Measurements from ENCODE around the gene MT1X.
"Not testable (repeated sequence)": the region's sequence is repeated elsewhere in the genome, so short reads cannot be mapped to it uniquely, and the experiment has no call there.

The MT1X gene

DNA sequence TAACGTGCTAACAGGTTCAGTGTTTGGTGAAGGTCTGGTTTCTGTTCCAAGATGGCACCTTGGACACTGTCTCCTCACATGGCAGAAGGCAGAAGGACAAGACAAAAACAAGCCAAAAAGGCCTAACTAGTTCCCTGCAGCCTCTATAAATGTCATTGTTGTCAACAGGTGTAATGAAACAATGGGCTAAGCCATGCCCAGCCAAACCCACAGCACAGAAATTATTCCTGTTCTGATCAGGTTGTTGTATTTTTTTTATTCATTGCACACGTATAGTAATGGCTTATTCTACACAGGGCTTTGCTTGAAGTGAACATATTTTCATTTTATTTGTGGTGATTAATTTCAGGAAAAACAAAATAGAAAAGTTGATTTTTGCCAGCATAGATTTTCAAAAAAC lies 31.5 kb downstream of the MT1X start:
- no peak for DNase-seq

- DNase-seq: no peak
Measured at GRCh38 chr16:56715126-56715525, 32.9 kb downstream of the MT1X start.

- no peak for DNase-seq
Measured at GRCh38 chr16:56716761-56717160, 34.5 kb downstream of the MT1X start.

GRCh38 chr16:56717532-56717931 lies 35.3 kb downstream of the MT1X start:
- not testable (repeated sequence) for DNase-seq

DNA sequence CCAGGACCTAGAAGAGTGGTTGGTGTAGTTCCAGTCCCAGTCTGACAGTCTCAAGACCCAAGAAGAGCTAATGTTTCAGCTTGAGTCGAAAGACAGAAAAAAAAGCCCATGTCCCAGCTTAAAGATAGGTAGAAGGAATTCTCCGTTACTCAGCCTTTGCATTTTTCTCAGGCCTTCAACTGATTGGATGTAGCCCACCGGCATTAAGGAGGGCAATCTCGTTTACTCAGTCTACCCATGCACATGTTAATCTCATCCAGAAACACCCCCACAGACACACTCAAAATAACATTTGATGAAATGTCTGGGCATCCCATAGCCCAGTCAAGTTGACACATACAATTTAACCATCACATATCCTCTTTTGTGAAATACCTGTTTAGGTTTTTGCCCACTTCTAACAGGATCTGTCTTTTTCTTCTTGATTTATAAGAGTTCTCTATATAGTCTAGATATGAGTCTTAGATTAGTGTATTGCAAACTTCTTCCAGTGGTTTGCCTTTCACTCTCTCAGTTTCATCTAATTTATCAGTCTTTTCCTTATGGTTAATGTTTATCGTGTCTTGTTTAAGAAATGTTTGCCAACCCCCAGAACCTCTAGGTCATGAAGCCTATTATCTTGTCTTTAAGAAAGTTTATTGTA lies 40.1 kb downstream of the MT1X start:
- no peak for DNase-seq

DNA sequence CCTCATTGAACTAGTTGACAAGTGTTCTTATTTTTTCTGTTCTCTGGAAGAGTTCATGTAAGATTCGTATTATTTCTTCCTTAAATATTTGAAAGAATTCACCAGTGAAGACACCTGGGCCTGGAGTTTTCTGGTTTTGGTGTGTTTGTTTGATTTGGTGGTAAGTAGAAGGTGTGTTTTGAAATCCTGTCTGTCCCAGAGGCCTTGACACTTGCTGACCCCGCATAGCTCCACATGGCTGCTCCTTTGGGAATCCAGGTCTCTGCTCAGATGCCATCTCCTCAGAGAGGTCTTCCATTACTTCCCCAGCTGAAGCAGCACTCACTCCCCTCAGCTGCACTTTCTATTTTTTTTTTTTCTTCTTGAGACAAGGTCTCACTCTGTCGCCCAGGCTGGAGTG lies 41.9 kb downstream of the MT1X start:
- no peak for DNase-seq

DNA sequence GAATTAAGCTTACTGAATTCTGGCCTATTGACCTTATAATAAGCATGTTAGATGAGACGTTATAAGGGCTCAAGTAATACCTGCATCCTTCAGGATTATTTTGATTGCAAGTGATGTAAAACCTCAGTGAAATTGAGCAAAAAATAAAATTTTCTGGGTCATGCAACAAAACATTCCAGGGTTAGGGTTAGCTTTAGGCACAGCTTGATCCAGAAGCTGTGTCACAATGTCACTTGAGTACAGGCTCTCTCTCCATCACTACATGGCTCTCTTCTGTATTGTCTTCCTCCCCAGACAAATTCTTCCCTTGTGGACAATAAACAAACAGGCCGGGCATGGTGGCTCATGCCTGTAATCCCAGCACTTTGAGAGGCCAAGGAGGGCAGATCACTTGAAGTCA lies 44.0 kb downstream of the MT1X start:
- no peak for DNase-seq

GRCh38 chr16:56726926-56727325 lies 44.7 kb downstream of the MT1X start:
- DNase-seq: no peak

- DNase-seq: no peak
Measured at GRCh38 chr16:56728027-56728426, 45.8 kb downstream of the MT1X start.

DNA sequence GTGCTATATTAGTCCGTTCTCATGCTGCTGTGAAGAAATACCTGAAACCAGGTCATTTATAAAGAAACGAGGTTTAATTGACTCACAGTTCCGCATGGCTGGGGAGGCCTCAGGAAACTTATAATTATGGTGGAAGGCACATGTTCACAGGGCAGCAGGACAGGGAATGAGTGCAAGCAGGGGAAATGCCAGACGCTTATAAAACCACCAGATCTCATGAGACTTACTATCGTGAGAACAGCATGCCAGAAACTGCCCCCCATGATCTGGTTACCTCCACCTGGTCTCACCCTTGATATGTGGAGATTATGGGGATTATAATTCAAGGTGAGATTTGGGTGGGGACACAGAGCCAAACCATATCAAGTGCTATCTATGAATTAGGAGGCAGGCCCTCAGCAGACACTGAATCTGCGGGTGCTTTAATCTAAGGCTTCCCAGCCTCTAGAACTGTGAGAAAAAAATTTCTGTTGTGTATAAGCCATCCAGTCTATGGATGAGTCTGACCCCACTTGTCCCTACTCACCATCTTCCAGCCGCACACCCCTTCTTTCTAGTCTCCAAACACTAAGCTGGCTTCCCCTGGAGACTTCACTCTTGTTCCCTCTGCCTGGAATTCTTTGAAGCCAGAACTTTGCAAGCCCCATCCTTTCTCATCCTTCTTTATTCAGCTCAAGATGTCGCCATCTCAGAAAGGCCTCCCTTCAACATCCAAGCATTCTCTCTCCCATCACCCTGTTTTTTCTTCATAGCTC lies 46.9 kb downstream of the MT1X start:
- DNase-seq: peak; percentile 40

DNA sequence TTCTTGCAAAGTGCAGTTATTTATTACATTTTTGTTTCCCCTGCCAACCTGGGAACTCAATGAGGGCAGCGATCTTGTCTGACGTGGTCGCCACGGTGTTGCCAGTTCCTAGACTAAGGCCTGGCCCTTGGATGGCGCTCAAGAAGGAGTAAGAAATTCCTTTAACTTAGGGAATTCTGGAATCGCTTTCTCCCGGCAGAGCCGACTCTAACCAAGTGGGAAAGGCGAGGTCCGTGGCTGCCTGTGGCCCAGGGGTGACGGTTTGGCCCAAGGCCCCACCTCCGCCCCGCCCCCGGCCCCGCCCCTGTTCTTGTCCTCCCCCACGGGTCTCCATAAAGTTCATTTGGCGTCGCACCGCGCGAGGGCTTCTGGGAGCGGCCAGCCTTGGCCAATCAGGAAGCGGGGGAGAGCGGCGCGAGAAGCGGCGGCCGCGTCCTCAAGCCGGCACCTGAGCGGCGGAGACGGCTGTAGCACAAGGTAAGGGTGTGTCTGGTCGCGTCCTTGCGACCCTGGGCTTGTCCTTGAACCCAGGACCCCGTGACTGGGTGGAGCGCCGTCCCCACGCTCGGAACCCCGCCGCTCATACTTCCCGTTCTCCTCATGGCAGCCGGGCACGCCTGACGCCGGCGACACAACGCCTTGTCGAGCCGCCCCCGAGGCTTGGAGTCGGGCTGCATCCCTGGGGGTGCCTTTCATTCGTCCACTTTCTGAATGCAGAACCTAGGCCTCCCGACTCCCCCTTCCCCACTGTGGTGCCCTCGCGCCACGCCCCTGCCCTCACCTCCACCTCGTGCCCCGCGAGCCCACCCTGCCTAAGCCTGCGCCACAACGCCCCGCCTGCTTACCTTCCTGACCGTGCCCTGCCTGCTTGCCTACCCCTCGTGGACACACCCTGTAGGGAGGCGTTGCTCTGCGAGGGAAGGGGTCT lies 47.7 kb downstream of the MT1X start, which contains the start of gene NUP93:
Gene NUP93, plus strand, starts transcription at position 395 of the 928 bp plus-strand sequence. CDS start 18,119 bp downstream, outside the sequence.
- DNase-seq: peak; percentile 94

DNA sequence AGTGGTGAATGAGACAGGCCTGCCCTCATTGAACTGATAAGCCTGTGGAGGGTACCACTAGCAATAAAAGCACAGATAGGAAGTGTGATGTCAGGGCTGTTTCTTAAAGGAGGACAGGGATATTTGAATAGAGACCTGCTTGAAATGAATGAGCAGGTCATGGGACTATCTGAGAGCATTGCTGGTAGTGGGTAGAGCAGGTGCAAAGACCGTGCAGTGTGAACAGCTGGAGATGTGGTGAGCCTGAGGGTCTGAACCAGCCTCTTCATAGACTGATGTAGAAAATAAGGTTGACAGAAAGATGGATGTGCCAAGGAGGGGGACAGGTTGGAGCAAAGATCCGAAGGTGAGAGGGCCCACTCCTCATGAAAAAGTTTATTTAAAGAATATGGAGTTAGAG lies 50.1 kb downstream of the MT1X start:
- no peak for DNase-seq

GRCh38 chr16:56732832-56733231 lies 50.6 kb downstream of the MT1X start:
- no peak for DNase-seq
